ENCODE results near the gene RAD51B. TPM values are rescaled to one million over a fixed set of nuclear protein-coding genes. Genes with fewer than 3 reads are reported as not detected.

Gene RAD51B
- polyA plus RNA-seq, 1 donor (not counting 4 experiments of a cell fraction or from before 2014, with no cell fraction given), result 13.3 TPM

GRCh38 chr14:68775614-68776126 is 956.1 kb downstream of the RAD51B start:
- Histone ChIP-seq H3K27me3 (ENCODE audit: control insufficient read depth, extremely low read depth, insufficient read depth, low read length) (no peaks in the 10 kb centered on the region), H3K36me3 (ENCODE audit: control insufficient read depth in 2 of 2, extremely low read depth in 1 of 2, insufficient read depth in 2 of 2, low read length in 2 of 2) (no peaks in the 10 kb centered on the region), H3K9ac (ENCODE audit: control insufficient read depth, extremely low read depth, insufficient read depth, low read length) (no peak overlapping the region), H3K4me1 (ENCODE audit: control insufficient read depth, extremely low read depth, insufficient read depth, low read length) (peaks cover 15% of the 10 kb centered on the region), H3K4me3 (ENCODE audit: control insufficient read depth in 2 of 3, extremely low read depth in 1 of 3, insufficient read depth in 2 of 3, low read depth in 1 of 3, low read length in 3 of 3) (no peak overlapping the region), H3K4me2 (ENCODE audit: control insufficient read depth, extremely low read depth, insufficient read depth, low read depth, low read length) (no peak overlapping the region), H3K27ac (ENCODE audit: control insufficient read depth, insufficient read depth, low read length) (no peak overlapping the region), H3K9me1 (ENCODE audit: control insufficient read depth, extremely low read depth, insufficient read depth, low read length) (no peaks in the 10 kb centered on the region), H4K20me1 (ENCODE audit: control insufficient read depth, extremely low read depth, insufficient read depth, low read length) (no peaks in the 10 kb centered on the region), H2AFZ (ENCODE audit: control insufficient read depth, low read length) (no peak overlapping the region), H3K79me2 (ENCODE audit: control insufficient read depth, insufficient read depth, low read length) (no peaks in the 10 kb centered on the region), H3K9me3 (ENCODE audit: control insufficient read depth, low read depth, low read length) (no peaks in the 10 kb centered on the region)
- dilution Hi-C loops (cut with MboI; ENCODE audit: extremely low pct_ligation_motif_present, low sequenced_read_pairs), result no loop called here
- DNase-seq (ENCODE audit: low read depth, low spot score) (no peak), FAIRE-seq (no peak)
- TF ChIP-seq EZH2 (IDR thresholded peaks at IDR 0.05; ENCODE audit: low read length) (no peak), CTCF (optimal IDR thresholded peaks at IDR 0.05 in 1 of 3, IDR thresholded peaks at IDR 0.05 in 1 of 3, conservative IDR thresholded peaks at IDR 0.05 in 1 of 3; ENCODE audit: extremely low read depth in 1 of 3, insufficient read depth in 2 of 3, low read length in 3 of 3) (peak in 2 of 3 experiments; percentile 32 to 33)

- FAIRE-seq (no peak), DNase-seq (ENCODE audit: low read depth, low spot score) (no peak)
- TF ChIP-seq CTCF (optimal IDR thresholded peaks at IDR 0.05 in 1 of 3, IDR thresholded peaks at IDR 0.05 in 1 of 3, conservative IDR thresholded peaks at IDR 0.05 in 1 of 3; ENCODE audit: extremely low read depth in 1 of 3, insufficient read depth in 2 of 3, low read length in 3 of 3) (no peak), EZH2 (IDR thresholded peaks at IDR 0.05; ENCODE audit: low read length) (no peak)
- H3K79me2 ChIP-seq (ENCODE audit: control insufficient read depth, insufficient read depth, low read length), result no peaks in the 10 kb centered on the region
- H2AFZ ChIP-seq (ENCODE audit: control insufficient read depth, low read length), result no peak overlapping the region
- peaks cover 18% of the 10 kb centered on the region for H3K4me1 ChIP-seq (ENCODE audit: control insufficient read depth, extremely low read depth, insufficient read depth, low read length)
- H3K9me3 ChIP-seq (ENCODE audit: control insufficient read depth, low read depth, low read length), result no peaks in the 10 kb centered on the region
- no peak overlapping the region for H3K4me2 ChIP-seq (ENCODE audit: control insufficient read depth, extremely low read depth, insufficient read depth, low read depth, low read length)
- H3K9ac ChIP-seq (ENCODE audit: control insufficient read depth, extremely low read depth, insufficient read depth, low read length), result no peak overlapping the region
- no peak overlapping the region for H3K27ac ChIP-seq (ENCODE audit: control insufficient read depth, insufficient read depth, low read length)
- H3K36me3 ChIP-seq (ENCODE audit: control insufficient read depth in 2 of 2, extremely low read depth in 1 of 2, insufficient read depth in 2 of 2, low read length in 2 of 2), result no peaks in the 10 kb centered on the region
- no peak overlapping the region for H3K4me3 ChIP-seq (ENCODE audit: control insufficient read depth in 2 of 3, extremely low read depth in 1 of 3, insufficient read depth in 2 of 3, low read depth in 1 of 3, low read length in 3 of 3)
- dilution Hi-C loops (cut with MboI; ENCODE audit: extremely low pct_ligation_motif_present, low sequenced_read_pairs), result no loop called here
- H4K20me1 ChIP-seq (ENCODE audit: control insufficient read depth, extremely low read depth, insufficient read depth, low read length), result no peaks in the 10 kb centered on the region
- no peaks in the 10 kb centered on the region for H3K9me1 ChIP-seq (ENCODE audit: control insufficient read depth, extremely low read depth, insufficient read depth, low read length)
- no peaks in the 10 kb centered on the region for H3K27me3 ChIP-seq (ENCODE audit: control insufficient read depth, extremely low read depth, insufficient read depth, low read length)
Observed at GRCh38 chr14:68777644-68778043, 958.1 kb downstream of the RAD51B start.

Small RNA genes lying within 50 kb of the gene (small RNA-seq; reads per million reads assigned to genes)
- gene RN7SL108P (ENCODE audit: insufficient read length in 3 of 3, low read depth in 3 of 3, low replicate concordance in 1 of 3), result 0 reads per million in 3 experiments
- gene RN7SL706P (ENCODE audit: insufficient read length in 3 of 3, low read depth in 3 of 3, low replicate concordance in 1 of 3), result 0 reads per million in 3 experiments
- 0 reads per million in 3 experiments for gene RNU6-921P (ENCODE audit: insufficient read length in 3 of 3, low read depth in 3 of 3, low replicate concordance in 1 of 3)

Other genes with a start within 250 kb of the RAD51B start
- 24.3 to 29.9 TPM (median 29.0 TPM) in 3 replicates for gene PIGH, start 219.5 kb upstream of the RAD51B start, polyA plus RNA-seq
- gene ARG2, start 199.9 kb upstream of the RAD51B start, polyA plus RNA-seq, result 3.5 to 9.4 TPM (median 8.2 TPM) in 3 replicates
- 54.4 to 94.4 TPM (median 62.1 TPM) in 3 replicates for gene VTI1B, start 145.1 kb upstream of the RAD51B start, polyA plus RNA-seq
- gene RDH11, start 124.0 kb upstream of the RAD51B start, polyA plus RNA-seq, result 189 to 202 TPM (median 197 TPM) in 3 replicates
- 0.26 to 2.0 TPM (median 0.98 TPM) in 3 replicates for gene RDH12, start 117.9 kb upstream of the RAD51B start, polyA plus RNA-seq
- gene ZFYVE26, start 3.2 kb upstream of the RAD51B start, polyA plus RNA-seq, result 8.5 to 12.8 TPM (median 9.8 TPM) in 3 replicates

Measured in keratinocyte (primary cell).